Tibial nerve (tissue), 4 donors: ENCODE measurements around the gene HLA-C.

ENCODE experiments used
- EP300 ChIP-seq, 2 donors: sonication (generic); formaldehyde crosslinking; IDR thresholded peaks; one replicate each; pipeline ENCODE4 v1.6.1; 2017; ENCODE audit warnings: antibody characterized with exemption in 2 of 2, mild to moderate bottlenecking in 1 of 2
- POLR2A ChIP-seq, 2 donors: fragments of 450-650 bp; IDR thresholded peaks; one replicate each; pipeline ENCODE4 v1.6.1; 2017; ENCODE audit warnings: antibody characterized with exemption in 2 of 2, mild to moderate bottlenecking in 2 of 2, moderate library complexity in 2 of 2
- TF ChIP-seq, protein P1 (sequence below), 5 experiments: fragments of 200-600 bp in 3 of 5; fragments of 450-650 bp in 2 of 5; sonication (generic) in 3 of 5; IDR thresholded peaks; one replicate each; pipeline ENCODE4 v1.5.1; 2016 to 2019; ENCODE audit warnings: antibody characterized with exemption in 5 of 5, mild to moderate bottlenecking in 3 of 5, moderate library complexity in 2 of 5

DNA sequence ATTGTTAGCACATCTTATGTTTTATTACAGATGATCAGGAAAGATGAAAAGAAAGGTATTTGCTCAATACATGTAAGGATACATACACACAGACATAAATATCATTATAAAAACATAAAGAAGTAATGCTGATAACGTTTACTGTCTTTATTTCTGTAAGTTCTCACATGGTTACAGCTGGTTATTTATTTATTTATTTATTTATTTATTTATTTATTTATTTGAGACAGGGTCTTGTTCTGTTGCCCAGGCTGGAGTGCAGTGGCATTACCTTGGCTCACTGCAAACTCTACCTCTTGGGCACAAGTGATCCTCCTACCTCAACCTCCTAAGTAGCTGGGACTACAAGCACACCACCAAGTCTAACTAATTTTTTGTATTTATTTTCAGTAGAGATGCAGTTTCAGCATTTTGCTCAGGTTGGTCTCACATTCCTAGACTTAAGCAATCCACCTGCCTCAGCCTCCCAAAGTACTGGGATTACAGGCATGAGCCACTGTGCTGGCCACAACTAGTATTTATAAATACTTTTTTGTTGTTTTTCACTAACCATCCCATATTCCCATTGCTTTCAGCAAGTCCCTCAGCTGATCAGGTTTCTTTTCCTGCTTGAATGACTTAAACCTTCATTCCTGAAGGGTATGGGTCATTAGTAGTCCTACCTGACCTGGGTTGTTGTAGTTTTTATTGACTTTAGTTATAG lies 49.3 kb upstream of the HLA-C start:
- TF ChIP-seq, protein P1, sequence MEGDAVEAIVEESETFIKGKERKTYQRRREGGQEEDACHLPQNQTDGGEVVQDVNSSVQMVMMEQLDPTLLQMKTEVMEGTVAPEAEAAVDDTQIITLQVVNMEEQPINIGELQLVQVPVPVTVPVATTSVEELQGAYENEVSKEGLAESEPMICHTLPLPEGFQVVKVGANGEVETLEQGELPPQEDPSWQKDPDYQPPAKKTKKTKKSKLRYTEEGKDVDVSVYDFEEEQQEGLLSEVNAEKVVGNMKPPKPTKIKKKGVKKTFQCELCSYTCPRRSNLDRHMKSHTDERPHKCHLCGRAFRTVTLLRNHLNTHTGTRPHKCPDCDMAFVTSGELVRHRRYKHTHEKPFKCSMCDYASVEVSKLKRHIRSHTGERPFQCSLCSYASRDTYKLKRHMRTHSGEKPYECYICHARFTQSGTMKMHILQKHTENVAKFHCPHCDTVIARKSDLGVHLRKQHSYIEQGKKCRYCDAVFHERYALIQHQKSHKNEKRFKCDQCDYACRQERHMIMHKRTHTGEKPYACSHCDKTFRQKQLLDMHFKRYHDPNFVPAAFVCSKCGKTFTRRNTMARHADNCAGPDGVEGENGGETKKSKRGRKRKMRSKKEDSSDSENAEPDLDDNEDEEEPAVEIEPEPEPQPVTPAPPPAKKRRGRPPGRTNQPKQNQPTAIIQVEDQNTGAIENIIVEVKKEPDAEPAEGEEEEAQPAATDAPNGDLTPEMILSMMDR (IDR thresholded peaks at IDR 0.05): no peak
- TF ChIP-seq POLR2A (IDR thresholded peaks at IDR 0.05) (no peak), EP300 (IDR thresholded peaks at IDR 0.05) (no peak)
